GM19035 (cell line): Measurements from ENCODE around the gene ZNF398.
"Not testable (repeated sequence)": the region's sequence is repeated elsewhere in the genome, so short reads cannot be mapped to it uniquely, and the experiment has no call there.

Experiments
- ATAC-seq: cut with Tn5 transposase; IDR thresholded peaks from one replicate; pipeline ENCODE4 v1.9.1; 2021; ENCODE audit not compliant: unreplicated experiment

ZNF398 gene

DNA sequence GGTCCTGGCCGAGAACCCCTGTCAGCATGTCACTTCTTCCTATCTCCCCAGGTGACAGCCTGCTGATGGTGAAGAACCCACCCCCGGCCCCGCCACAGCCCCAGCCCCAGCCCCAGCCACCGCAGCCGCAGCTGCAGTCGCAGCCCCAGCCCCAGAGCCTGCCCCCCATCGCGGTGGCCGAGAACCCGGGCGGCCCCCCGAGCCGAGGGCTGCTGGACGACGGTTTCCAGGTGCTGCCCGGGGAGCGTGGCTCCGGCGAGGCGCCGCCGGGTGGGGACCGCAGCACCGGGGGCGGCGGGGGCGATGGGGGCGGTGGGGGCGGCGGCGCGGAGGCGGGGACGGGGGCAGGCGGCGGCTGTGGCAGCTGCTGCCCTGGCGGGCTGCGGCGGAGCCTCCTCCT is 76.5 kb downstream of the ZNF398 start:
- ATAC-seq, result no peak

DNA sequence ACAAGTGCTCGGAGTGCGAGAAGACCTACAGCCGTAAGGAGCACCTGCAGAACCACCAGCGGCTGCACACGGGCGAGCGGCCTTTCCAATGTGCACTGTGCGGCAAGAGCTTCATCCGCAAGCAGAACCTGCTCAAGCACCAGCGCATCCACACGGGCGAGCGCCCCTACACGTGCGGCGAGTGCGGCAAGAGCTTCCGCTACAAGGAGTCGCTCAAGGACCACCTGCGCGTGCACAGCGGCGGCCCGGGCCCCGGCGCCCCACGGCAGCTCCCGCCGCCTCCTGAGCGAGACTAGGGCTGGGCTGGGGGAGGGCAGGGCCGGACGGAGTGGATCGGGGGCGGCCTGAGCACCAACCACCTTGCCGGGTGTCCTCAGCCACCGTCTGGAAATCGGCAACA is 77.1 kb downstream of the ZNF398 start:
- no peak for ATAC-seq

DNA sequence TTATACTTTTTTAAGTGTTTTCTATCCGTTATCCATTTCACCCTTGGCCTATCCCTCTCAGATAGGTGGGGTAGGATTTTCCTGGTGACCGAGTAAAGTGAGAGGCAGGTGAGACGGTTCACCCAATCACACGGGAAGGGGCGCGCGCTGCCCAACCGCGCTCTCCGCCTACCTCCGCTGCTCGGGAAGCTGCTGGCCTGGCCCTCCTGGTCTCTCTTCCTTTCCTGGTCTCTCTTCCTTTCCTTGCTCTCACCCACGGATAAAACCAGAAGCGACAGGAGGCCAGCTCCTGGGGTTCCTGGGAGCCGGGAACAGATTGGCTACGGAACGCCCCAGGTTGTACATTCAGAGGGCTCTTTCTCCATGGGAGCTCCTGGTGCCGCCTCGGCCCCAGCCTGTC is 77.9 kb downstream of the ZNF398 start:
- no peak for ATAC-seq

DNA sequence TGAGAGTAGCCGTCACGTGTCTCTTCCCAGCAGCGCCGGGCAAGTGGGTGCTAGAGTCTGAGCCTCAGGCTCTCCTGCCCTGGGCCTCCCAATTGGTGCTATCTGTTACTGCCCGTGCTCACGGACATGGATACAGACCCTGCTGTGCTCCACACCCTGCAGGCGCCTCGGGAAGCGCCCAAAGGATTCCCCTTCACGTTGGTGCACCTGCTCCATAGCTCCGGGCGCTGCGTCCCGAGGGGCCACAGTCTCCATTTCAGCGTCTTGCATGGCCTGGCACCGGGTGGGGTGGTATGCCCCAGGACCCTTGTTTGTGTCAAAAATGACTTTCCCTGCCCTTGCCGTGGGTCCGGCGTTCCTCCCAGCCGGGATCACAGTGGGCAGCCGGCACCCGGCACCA is 78.4 kb downstream of the ZNF398 start:
- ATAC-seq, result no peak

DNA sequence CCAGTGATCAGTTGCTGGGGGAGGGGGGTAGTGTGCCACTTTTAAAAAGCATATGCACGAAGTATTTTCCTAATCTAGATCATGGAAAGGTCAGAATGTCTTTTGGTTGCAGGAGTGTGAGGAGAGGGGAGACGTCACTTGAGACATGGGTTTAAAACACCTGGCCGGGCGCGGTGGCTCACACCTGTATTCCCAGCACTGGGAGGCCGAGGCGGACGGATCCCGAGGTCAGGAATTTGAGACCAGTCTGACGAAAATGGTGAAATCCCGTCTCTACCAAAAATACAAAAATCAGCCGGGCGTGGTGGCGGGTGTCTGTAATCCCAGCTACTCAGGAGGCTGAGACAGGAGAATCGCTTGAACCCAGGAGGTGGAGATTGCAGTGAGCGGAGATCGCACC is 79.1 kb downstream of the ZNF398 start:
- not testable (repeated sequence) for ATAC-seq

DNA sequence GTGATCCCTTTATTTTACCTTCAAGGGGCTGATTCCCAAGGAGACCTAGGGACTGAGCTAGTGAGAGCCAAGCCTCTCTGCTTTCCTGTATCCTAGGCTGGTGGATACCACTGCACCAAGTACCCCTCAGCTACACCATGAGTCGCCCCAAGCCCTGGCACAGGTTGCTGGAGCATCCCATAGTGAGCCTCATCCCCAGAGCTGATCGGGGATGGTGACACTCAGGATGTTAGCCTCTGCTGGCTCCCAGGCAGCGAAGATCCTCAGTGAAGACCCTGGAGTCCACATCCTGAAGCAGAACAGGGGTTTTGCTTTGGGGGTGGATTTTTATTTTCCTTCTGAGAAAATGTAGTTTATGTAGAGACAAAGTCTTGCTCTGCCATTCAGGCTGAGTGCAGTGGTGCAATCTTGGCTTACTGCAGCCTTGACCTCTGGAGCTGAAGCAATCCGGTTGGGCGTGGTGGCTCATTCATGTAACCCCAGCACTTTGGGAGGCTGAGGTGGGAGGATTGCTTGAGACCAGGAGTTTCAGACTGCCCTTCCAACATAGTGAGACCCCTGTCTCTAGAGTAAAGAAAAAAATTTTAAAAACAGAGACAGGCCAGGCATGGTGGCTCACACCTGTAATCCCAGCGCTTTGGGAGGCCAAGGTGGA is 79.7 kb downstream of the ZNF398 start:
- no peak for ATAC-seq

DNA sequence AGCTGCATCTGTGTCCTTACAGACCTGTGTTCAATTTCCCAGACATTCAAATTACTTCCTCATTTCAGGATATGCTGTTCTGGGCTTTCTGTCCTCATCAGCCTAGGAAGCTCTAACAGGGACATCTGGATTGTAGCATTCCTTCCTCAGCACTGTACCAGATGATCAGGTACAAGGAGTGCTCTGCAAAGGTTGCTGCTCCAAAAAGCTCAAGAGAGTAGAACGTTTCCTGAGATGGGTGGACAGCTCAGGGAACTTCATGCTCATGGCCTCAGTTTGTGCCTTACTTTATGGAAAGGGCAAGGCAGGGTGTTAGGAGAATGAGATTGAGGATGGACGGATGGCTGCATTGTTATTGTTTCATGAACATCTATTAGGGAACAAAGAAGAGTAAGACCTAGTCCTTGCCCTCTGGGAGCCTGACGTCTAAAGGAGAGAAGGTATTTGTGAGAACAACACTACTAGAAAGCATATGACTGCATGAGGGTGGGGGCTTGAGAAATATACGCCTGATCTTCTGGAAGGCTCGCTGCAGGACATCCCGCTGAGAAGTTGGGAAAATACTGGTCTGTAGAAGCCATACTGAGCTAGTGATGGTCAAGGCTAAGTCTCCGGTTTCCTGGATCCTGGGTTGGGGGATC is 81.7 kb downstream of the ZNF398 start:
- ATAC-seq, result no peak

DNA sequence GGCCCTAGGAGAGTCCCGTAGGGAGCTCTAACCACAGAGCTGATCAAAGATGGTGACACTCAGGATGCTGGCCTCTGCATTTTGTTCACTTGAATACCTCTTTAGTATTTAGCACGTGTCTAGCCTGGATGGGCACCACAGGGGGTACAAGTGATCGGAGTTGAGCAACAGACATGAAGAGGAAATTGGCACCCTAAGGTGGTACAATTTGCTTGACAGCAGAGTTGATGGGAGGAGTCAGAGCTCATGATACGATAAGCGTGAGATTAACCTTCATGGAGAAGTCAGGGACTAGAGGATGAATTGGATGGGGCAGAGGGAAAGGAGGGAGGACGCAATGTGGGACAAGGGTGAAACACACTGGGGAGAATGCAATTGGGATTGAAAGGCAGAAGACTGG is 82.3 kb downstream of the ZNF398 start:
- ATAC-seq, result no peak

DNA sequence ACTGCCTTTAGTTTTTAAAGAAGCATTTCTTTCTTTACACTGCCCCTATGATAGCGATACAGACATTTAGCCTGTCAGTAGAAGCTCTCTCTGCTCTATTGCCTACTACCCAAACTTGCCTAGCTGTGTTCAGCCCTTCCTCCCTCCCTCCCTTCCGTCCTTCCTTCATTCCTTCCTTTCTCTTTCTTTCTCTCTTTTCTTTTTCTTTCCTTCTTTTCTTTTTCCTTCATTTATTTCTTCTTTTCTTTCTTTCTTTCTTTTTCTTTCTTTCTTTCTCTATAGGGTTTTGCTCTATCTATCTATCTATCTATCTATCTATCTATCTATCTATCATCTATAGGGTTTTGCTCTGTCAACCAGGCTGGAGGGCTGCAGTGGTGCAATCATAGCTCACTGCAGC is 85.1 kb downstream of the ZNF398 start:
- no peak for ATAC-seq
